ENCODE measurements around the gene IL1RL2.

IL1RL2 gene

DNA sequence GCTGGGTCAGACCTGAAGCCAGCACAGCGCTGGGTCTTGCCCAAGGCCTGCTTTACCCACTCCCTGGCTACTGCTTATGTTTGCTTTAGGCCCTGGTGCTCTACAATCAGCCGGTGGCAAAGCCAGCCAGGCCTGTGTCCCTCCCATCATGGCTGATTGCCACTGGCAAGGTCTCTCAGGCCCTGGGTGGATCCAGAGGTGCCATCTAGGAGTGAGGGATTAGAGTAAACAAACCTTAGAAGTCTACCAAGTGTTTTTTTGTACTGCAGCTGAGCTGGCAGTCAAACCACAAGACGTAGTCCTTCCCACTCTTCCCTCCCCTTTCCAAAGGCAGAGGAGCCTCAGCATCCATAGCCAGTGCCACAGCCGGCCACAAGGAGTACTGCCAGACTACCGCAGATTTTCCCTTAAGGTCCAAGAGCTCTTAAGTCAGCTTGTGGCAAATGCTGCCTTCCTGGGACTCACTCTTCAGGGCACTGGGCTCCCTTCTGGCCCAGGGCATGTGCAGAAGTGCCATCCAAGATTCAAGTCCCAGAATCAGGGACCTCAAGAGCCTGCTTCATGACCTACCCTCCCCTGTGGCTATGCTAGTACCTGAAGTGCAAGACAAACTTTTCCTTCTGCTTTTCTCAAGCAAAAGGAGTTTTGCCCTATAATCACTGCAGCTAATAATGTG lies 20.0 kb downstream of the IL1RL2 start:
- H3K9ac ChIP-seq (ENCODE audit: low read depth, low read length, poor library complexity, severe bottlenecking): no peak overlapping the region
- no peaks in the 10 kb centered on the region; the same call in 1 of the 2 replicates for H3F3A ChIP-seq (ENCODE audit: low read depth)
- no peak overlapping the region for H2AFZ ChIP-seq (ENCODE audit: low read length)
- no peaks in the 10 kb centered on the region for H3K27me3 ChIP-seq (ENCODE audit: insufficient read depth, low read length, poor library complexity, severe bottlenecking)
- H3K4me1 ChIP-seq (ENCODE audit: insufficient read depth, low read length, poor library complexity, severe bottlenecking): no peaks in the 10 kb centered on the region
- no peaks in the 10 kb centered on the region for H3K79me2 ChIP-seq (ENCODE audit: insufficient read depth, low read length)
- no peak overlapping the region for H3K4me3 ChIP-seq (ENCODE audit: low read length, poor library complexity, severe bottlenecking)
- no peaks in the 10 kb centered on the region for H3K9me2 ChIP-seq (replicated peaks; ENCODE audit: low read depth, low read length)
- no peaks in the 10 kb centered on the region for H3K36me3 ChIP-seq (ENCODE audit: insufficient read depth, low read length)
- no peaks in the 10 kb centered on the region for H3K9me3 ChIP-seq (ENCODE audit: insufficient read depth, low read depth, low read length)
- H4K20me1 ChIP-seq (ENCODE audit: insufficient read depth, low read length, poor library complexity, severe bottlenecking): no peaks in the 10 kb centered on the region
- H3K4me2 ChIP-seq (ENCODE audit: low read depth, low read length, poor library complexity, severe bottlenecking): no peak overlapping the region
- TF ChIP-seq, protein P1, sequence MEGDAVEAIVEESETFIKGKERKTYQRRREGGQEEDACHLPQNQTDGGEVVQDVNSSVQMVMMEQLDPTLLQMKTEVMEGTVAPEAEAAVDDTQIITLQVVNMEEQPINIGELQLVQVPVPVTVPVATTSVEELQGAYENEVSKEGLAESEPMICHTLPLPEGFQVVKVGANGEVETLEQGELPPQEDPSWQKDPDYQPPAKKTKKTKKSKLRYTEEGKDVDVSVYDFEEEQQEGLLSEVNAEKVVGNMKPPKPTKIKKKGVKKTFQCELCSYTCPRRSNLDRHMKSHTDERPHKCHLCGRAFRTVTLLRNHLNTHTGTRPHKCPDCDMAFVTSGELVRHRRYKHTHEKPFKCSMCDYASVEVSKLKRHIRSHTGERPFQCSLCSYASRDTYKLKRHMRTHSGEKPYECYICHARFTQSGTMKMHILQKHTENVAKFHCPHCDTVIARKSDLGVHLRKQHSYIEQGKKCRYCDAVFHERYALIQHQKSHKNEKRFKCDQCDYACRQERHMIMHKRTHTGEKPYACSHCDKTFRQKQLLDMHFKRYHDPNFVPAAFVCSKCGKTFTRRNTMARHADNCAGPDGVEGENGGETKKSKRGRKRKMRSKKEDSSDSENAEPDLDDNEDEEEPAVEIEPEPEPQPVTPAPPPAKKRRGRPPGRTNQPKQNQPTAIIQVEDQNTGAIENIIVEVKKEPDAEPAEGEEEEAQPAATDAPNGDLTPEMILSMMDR (conservative IDR thresholded peaks at IDR 0.05; ENCODE audit: low read length): no peak
- TF ChIP-seq EZH2phosphoT487 (IDR thresholded peaks at IDR 0.05; ENCODE audit: borderline replicate concordance): no peak

DNA sequence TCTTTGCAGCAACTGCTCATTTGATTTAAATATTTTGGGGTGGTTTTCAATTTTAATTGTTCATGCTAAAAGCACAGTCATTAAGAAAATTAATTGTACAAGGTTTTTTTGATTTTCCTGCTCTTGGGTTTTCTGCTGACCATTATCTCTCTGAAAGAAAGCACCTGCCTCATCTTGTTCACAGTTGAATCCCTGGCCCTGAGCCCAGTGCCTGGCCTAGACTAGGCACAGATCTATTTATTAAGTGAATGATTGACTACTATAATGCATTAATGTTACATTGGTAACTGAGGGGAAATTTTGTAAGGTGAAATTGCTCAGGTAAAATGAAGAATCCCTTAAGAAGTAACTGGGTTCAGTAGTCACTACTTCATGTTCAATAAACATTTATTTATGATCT lies 22.0 kb downstream of the IL1RL2 start:
- no peaks in the 10 kb centered on the region for H3K4me1 ChIP-seq (ENCODE audit: insufficient read depth, low read length, poor library complexity, severe bottlenecking)
- H3K9me2 ChIP-seq (replicated peaks; ENCODE audit: low read depth, low read length): no peaks in the 10 kb centered on the region
- H3K9me3 ChIP-seq (ENCODE audit: insufficient read depth, low read depth, low read length): no peaks in the 10 kb centered on the region
- H3K9ac ChIP-seq (ENCODE audit: low read depth, low read length, poor library complexity, severe bottlenecking): no peak overlapping the region
- no peaks in the 10 kb centered on the region for H3K79me2 ChIP-seq (ENCODE audit: insufficient read depth, low read length)
- H2AFZ ChIP-seq (ENCODE audit: low read length): no peak overlapping the region
- no peaks in the 10 kb centered on the region for H3F3A ChIP-seq (ENCODE audit: low read depth)
- no peaks in the 10 kb centered on the region for H3K36me3 ChIP-seq (ENCODE audit: insufficient read depth, low read length)
- H3K4me3 ChIP-seq (ENCODE audit: low read length, poor library complexity, severe bottlenecking): no peak overlapping the region
- no peak for TF ChIP-seq EZH2phosphoT487 (IDR thresholded peaks at IDR 0.05; ENCODE audit: borderline replicate concordance)
- TF ChIP-seq, protein P1 (conservative IDR thresholded peaks at IDR 0.05; ENCODE audit: low read length): no peak
- no peak overlapping the region for H3K4me2 ChIP-seq (ENCODE audit: low read depth, low read length, poor library complexity, severe bottlenecking)
- H4K20me1 ChIP-seq (ENCODE audit: insufficient read depth, low read length, poor library complexity, severe bottlenecking): no peaks in the 10 kb centered on the region
- no peaks in the 10 kb centered on the region for H3K27me3 ChIP-seq (ENCODE audit: insufficient read depth, low read length, poor library complexity, severe bottlenecking)

DNA sequence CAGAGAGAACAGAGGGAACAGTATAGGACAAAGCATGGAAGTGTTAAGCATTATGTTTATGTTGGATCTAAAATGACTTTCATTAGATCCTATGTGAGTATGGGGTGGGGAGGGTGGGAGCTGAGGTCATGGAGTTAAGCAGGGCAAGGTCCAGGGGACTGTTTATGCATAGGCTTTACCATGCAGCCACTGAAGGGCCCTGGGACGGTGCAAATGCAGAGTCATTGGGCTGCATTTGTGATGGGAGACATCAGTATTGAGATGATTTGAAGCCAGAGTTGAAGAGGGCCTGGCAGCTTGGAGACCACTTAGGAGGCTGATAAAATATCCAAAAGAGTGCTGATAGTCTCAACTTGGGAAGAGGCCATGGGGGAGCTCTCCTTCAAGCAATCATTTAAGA lies 22.7 kb downstream of the IL1RL2 start:
- TF ChIP-seq, protein P1 (conservative IDR thresholded peaks at IDR 0.05; ENCODE audit: low read length): no peak
- TF ChIP-seq EZH2phosphoT487 (IDR thresholded peaks at IDR 0.05; ENCODE audit: borderline replicate concordance): no peak
- Histone ChIP-seq H3K4me2 (ENCODE audit: low read depth, low read length, poor library complexity, severe bottlenecking) (no peak overlapping the region), H3K4me1 (ENCODE audit: insufficient read depth, low read length, poor library complexity, severe bottlenecking) (no peaks in the 10 kb centered on the region), H3K9me3 (ENCODE audit: insufficient read depth, low read depth, low read length) (no peaks in the 10 kb centered on the region), H3K27me3 (ENCODE audit: insufficient read depth, low read length, poor library complexity, severe bottlenecking) (no peaks in the 10 kb centered on the region), H3K9me2 (replicated peaks; ENCODE audit: low read depth, low read length) (no peaks in the 10 kb centered on the region), H3F3A (ENCODE audit: low read depth) (no peaks in the 10 kb centered on the region), H3K9ac (ENCODE audit: low read depth, low read length, poor library complexity, severe bottlenecking) (no peak overlapping the region), H2AFZ (ENCODE audit: low read length) (no peak overlapping the region), H3K4me3 (ENCODE audit: low read length, poor library complexity, severe bottlenecking) (no peak overlapping the region), H4K20me1 (ENCODE audit: insufficient read depth, low read length, poor library complexity, severe bottlenecking) (no peaks in the 10 kb centered on the region), H3K36me3 (ENCODE audit: insufficient read depth, low read length) (no peaks in the 10 kb centered on the region), H3K79me2 (ENCODE audit: insufficient read depth, low read length) (no peaks in the 10 kb centered on the region)

Measured in Loucy (cell line).